ENCODE measurements around the gene CALR3.

Gene CALR3

DNA sequence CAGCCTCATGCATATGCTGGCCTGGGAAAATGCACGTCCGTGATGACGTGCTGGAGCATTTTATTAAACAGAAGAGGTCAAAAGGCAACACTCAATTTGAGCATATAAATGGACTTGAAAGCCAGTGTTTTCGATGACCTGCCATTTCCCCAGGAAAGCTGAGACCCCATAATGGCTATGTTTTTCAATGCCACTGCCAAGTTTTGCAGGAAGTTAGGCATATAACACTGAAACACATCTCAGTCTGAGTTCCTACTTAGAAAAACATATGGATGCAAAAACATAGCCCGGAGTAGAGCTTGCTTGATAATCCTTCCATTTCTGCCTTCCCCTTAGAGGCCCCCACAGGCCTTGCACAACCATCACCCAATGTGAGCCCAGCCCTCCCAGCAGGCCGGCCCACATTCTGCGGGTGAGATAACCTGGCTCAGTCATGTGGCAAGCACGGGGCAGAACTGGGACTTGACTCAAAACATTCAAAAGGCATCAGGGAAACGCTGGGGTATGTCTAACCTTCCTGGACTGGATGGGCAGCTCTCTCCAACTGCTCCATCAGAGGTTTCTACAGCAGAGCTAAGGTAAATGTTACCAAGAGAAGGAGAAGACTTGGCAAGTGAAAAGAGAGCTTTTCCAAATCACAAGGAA lies 49.1 kb downstream of the CALR3 start:
- no peaks in the 10 kb centered on the region for H3K27me3 Mint-ChIP-seq
- DNase-seq (ENCODE audit: low spot score in 2 of 2): peak; percentile 47 to 56

DNA sequence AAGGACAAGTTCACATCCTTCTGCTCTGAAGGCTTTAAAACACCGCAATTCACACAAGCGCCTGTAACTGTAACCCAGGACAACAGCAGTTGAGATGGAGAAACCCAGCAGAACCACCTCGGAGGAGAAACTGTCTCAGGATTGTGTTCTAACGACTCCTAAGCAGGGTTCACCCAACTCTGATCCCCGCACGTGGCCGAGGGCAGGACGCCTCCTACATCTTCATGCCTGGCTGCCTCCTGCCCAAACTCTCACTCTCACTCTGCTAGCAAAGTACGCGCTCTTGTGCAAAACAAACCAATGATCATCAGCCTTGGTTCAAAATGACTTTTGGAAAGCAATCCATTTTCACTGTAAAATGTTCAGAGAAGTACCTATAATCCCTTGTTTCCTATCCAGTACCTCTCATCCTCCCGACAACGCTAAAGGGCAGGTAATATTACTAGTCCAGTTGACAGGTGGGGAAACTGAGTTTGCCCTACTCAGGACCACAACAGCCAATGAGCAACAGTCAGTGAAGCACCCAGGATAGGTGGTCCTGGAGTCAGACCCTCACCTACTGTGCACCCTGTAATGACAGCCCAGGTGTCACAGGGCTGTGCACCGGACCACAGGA lies 49.8 kb downstream of the CALR3 start:
- peaks cover 13% of the 10 kb centered on the region for H3K36me3 Mint-ChIP-seq
- H3K27me3 Mint-ChIP-seq: no peaks in the 10 kb centered on the region
- DNase-seq (ENCODE audit: low spot score in 2 of 2) (no peak), ATAC-seq (ENCODE audit: low read depth) (peak; percentile 10)
- peak overlapping the region; percentile 61 for H3K4me3 Mint-ChIP-seq
- peaks cover 11% of the 10 kb centered on the region for H3K9me3 Mint-ChIP-seq
- H3K27ac Mint-ChIP-seq: peak overlapping the region; percentile 93
- H3K4me1 Mint-ChIP-seq: peaks cover 61% of the 10 kb centered on the region

More for the DNA sequence above, 49.1 kb downstream of the CALR3 start:
- H3K4me1 Mint-ChIP-seq: peaks cover 62% of the 10 kb centered on the region
- ATAC-seq (ENCODE audit: low read depth): peak; percentile 41
- peak overlapping the region; percentile 61 for H3K4me3 Mint-ChIP-seq
- H3K9me3 Mint-ChIP-seq: peaks cover 11% of the 10 kb centered on the region
- H3K36me3 Mint-ChIP-seq: peaks cover 13% of the 10 kb centered on the region
- H3K27ac Mint-ChIP-seq: peak overlapping the region; percentile 93

DNA sequence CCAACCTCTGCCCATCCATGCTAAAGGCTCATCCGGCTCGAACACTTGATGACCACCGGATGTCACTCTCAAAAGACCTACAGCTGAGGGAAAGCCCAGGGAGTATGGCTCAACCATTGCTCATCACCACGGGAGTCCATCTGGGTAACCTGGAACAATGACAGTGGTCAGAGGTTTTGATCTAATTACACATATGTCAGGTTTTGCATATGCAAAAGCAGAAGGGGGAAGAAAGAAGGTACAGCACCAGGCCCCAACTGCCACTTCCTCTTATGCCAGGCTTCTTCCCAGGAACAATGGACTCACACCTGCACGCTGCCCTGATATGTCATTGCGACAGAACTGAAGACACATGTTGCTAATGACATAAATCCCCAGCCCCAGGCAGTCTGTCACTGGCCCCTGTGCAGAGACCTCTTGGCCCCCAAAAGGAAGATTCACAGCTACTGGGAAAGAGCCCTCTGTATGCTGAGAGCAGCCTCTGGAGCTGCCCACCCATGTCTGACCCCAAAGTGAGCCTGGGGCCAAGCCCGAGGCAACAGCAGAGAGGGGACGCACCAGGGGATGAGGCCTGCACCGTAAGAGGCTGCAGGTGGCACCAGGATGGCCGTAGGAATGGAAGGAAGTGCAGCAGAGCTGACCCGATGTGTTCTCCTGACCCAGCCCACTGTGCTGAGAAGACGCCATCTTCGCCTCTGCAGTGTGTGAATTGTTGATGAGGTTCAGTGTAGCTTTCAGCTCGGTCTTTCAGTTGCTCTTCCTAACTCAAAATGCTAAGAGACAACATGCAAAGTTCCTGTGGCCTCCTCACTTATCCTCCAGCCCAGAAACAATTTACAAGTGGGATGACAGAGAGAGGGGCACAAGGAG lies 50.5 kb downstream of the CALR3 start:
- peaks cover 11% of the 10 kb centered on the region for H3K9me3 Mint-ChIP-seq
- H3K4me3 Mint-ChIP-seq: peak overlapping the region; percentile 61
- H3K4me1 Mint-ChIP-seq: peaks cover 60% of the 10 kb centered on the region
- peaks cover 18% of the 10 kb centered on the region for H3K36me3 Mint-ChIP-seq
- H3K27ac Mint-ChIP-seq: peak overlapping the region; percentile 93
- no peaks in the 10 kb centered on the region for H3K27me3 Mint-ChIP-seq
- peak; percentile 66 for ATAC-seq (ENCODE audit: low read depth)
- DNase-seq (ENCODE audit: low spot score in 2 of 2): peak; percentile 52 to 66

DNA sequence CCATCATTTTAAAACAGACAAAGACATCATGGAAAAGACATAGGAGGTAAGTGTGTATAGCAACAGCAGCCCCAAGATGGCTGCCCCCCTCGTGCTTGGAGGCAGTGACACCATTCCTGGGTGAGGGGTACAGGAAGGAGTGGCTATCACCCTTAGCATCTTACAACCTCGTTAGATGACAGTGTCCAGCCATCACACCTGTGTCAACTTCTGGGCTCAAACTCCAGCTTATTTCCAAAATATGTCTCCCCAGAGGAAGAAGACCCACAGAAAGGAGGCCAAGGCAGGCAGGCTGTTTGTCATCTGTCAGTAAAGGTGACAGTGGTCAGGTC lies 51.7 kb downstream of the CALR3 start:
- peaks cover 6% of the 10 kb centered on the region for H3K9me3 Mint-ChIP-seq
- peak overlapping the region; percentile 50 for H3K4me3 Mint-ChIP-seq
- ATAC-seq (ENCODE audit: low read depth) (no peak), DNase-seq (ENCODE audit: low spot score in 2 of 2) (no peak)
- H3K27ac Mint-ChIP-seq: peak overlapping the region; percentile 93
- H3K36me3 Mint-ChIP-seq: peaks cover 18% of the 10 kb centered on the region
- peaks cover 53% of the 10 kb centered on the region for H3K4me1 Mint-ChIP-seq
- no peaks in the 10 kb centered on the region for H3K27me3 Mint-ChIP-seq

DNA sequence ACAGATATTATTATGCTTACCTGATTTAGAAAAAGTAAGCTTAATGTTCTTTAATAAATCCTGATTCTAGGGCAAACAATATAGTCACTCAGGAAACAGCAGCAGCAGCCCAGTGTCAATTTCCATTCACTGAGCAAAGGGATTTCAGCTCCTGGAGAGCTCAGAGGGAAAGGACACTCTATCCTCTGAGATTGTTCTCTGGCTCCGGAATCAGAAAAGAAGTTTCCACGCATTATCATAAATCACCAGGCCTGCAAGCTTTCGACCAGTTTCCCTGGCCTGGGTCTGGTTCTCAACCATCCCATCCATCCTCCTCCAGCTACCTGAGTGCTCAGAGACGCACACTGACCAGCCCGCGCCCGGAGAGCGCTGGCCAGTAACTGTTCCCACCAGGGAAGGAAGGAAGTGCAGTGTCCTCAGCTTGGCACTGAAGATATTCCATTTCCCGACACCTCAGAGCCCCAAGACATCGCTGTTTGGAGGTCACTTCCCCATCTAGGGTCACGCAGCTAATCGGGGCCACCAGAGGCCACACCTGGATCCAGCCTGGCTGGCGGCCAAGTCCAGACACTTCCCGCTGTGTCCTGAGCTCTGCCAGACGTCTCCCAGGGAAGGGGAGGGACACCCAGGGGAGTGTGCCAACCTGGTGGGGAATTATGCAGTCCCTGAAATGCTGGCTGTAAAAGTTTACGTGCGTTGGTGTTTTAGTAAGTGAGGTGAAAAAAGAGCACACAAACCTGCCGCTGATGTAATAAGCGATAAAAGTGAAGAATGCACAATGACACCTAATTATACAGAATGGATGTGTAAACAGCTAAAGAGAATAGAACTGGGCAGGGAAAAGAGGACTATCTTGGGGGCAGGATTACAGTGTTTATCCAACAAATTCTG lies 53.3 kb downstream of the CALR3 start:
- H3K36me3 Mint-ChIP-seq: peaks cover 15% of the 10 kb centered on the region

DNA sequence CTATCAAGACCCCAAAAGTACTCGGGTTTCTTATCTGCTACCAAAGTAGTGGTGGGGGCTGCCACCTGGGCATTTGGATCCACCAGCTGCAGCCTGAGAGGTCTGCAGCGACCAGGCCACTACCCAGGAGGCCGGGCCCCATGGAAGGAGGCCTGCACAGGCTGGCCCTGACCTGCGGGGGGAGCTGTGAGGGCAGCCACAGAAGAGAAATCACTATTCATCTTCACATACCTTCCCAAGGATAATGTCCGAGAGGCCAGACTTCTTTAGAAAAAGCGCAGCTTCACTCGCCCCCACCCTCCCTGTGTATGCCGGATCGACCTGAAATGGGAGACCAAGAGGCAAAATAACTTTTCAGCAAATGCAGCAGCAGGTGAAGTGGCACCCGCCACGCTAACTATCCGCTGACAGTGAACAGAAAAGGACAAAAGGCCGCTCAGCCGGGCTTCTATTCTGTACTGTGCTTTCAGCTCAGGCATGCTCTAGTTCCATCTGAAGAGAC lies 54.3 kb downstream of the CALR3 start:
- Mint-ChIP-seq H3K36me3 (peaks cover 23% of the 10 kb centered on the region), H3K4me1 (peaks cover 40% of the 10 kb centered on the region), H3K27me3 (no peaks in the 10 kb centered on the region), H3K27ac (peak overlapping the region; percentile 93), H3K4me3 (no peak overlapping the region), H3K9me3 (peaks cover 6% of the 10 kb centered on the region)
- ATAC-seq (ENCODE audit: low read depth): no peak
- no peak for DNase-seq (ENCODE audit: low spot score in 2 of 2)

More for the DNA sequence above, 53.3 kb downstream of the CALR3 start:
- H3K4me1 Mint-ChIP-seq: peaks cover 42% of the 10 kb centered on the region
- peaks cover 6% of the 10 kb centered on the region for H3K9me3 Mint-ChIP-seq
- DNase-seq (ENCODE audit: low spot score in 2 of 2) (no peak), ATAC-seq (ENCODE audit: low read depth) (no peak)
- H3K4me3 Mint-ChIP-seq: peak overlapping the region; percentile 29
- no peaks in the 10 kb centered on the region for H3K27me3 Mint-ChIP-seq
- H3K27ac Mint-ChIP-seq: peak overlapping the region; percentile 93

DNA sequence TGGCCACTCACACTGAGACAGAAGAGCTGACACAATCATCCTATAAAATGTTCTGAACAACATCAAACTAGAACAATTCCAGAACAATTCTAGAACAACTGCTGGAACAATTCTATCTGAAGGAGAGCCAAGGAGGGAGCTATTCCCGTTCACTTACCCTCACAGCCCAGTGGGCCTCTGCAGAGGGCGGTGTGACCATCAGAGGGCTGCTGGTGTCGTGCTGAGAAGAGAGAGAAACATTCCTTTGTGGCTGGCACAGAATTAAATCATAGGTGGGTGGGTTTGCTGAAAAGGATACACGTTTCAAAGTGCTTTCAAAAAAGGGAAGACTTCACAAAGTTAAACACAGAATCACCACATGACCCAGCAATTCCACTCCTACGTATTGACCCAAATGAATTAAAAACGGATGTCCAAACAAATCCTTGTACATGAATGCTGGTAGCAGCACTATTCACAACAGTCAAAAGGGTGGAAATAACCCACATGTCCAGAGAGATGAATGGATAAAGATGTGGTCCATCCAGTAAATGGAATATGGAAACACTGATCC lies 59.1 kb downstream of the CALR3 start:
- peaks cover 28% of the 10 kb centered on the region for H3K36me3 Mint-ChIP-seq
- H3K27me3 Mint-ChIP-seq: no peaks in the 10 kb centered on the region
- H3K4me3 Mint-ChIP-seq: peak overlapping the region; percentile 4
- H3K27ac Mint-ChIP-seq: peak overlapping the region; percentile 89
- peaks cover 18% of the 10 kb centered on the region for H3K4me1 Mint-ChIP-seq
- no peaks in the 10 kb centered on the region for H3K9me3 Mint-ChIP-seq
- ATAC-seq (ENCODE audit: low read depth): no peak
- no peak for DNase-seq (ENCODE audit: low spot score in 2 of 2)

DNA sequence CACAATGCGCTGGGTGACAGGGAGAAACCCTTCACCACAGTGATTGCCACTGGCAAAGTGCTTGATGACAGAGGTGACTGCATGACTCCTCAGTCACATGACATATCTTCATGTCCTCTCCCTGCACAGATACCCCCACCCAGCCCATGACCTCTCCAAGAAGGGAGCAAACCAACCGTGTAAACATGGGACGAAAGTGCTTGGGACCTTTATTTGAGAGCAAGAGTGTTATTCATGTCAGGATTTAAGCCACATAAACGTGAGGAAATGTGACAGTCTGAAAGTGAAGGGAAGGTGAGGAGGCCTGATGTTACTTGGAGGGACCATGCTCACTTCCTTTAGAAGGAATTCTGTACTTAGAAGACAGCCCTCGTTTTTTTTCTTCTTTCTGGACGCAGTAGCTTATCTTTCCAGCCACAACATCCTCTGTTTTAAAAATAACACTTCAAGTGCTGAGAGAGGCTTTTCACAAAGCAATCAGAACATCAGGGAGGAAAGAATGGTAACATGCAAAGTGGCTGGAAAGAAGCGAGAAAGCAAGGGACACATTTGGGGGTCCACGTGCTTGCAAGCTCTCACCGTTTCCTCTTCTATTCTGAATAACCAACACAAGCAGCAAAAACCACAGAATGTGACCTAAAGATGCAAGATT lies 59.8 kb downstream of the CALR3 start:
- ATAC-seq (ENCODE audit: low read depth): no peak
- H3K4me1 Mint-ChIP-seq: peaks cover 18% of the 10 kb centered on the region
- H3K27me3 Mint-ChIP-seq: no peaks in the 10 kb centered on the region
- no peak for DNase-seq (ENCODE audit: low spot score in 2 of 2)
- peak overlapping the region; percentile 89 for H3K27ac Mint-ChIP-seq
- H3K36me3 Mint-ChIP-seq: peaks cover 28% of the 10 kb centered on the region
- no peaks in the 10 kb centered on the region for H3K9me3 Mint-ChIP-seq
- peak overlapping the region; percentile 4 for H3K4me3 Mint-ChIP-seq

DNA sequence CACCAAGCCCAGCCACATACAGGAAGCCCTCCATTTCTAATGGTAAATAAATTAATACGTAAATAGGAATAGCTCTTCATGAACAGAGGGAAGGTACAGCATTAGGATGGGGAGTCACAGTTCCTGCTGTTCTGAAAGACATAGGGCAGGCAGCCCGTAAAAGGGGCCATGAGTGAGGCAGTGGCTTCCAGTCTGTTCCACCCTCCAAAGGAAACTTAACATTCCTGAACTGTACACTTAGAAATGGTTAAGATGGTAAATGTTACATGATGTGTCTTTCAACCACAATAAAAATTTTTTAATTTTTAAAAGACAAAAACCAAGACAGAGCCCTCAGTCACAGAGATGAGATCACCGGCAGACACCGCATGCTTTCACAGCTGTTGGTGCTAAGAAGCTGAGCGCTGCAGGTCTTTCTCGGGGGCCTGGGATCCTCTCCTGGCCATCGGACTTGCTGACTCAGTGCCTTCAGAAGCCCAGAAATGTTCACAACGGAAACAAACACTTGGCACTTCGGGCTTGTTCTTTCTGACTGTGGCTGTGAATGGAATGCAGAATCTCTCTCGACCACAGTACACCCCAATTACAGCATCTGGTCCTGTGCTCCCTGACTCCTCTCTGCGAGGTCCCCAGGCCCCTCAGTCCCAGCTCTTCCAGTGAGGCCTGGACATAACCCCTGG lies 60.6 kb downstream of the CALR3 start:
- Mint-ChIP-seq H3K4me3 (no peak overlapping the region), H3K27me3 (no peaks in the 10 kb centered on the region), H3K36me3 (peaks cover 26% of the 10 kb centered on the region), H3K4me1 (peaks cover 19% of the 10 kb centered on the region), H3K9me3 (no peaks in the 10 kb centered on the region), H3K27ac (peak overlapping the region; percentile 89)
- ATAC-seq (ENCODE audit: low read depth) (no peak), DNase-seq (ENCODE audit: low spot score in 2 of 2) (no peak)

DNA sequence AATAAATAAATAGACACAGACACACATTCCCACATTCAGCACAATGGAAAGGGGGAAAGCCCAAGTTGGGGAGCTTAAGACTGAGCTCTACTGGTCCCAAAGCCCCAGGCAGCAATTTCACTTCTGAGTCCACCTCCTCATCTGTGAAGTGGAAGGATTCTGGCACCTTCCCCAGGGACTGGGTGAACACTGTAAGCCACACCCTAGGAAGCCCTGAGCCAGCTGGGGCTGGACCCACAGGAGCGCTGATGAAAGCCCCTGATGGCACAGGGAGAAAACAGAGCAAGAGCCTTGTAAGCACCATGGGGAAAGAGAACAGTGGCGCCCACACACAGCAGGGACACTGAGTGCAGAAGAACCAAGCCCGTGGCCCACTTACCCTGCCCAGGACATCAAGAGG lies 62.0 kb downstream of the CALR3 start:
- Mint-ChIP-seq H3K4me1 (peaks cover 19% of the 10 kb centered on the region), H3K36me3 (peaks cover 28% of the 10 kb centered on the region), H3K9me3 (no peaks in the 10 kb centered on the region), H3K27ac (no peak overlapping the region), H3K27me3 (no peaks in the 10 kb centered on the region), H3K4me3 (no peak overlapping the region)
- ATAC-seq (ENCODE audit: low read depth) (no peak), DNase-seq (ENCODE audit: low spot score in 2 of 2) (no peak)

DNA sequence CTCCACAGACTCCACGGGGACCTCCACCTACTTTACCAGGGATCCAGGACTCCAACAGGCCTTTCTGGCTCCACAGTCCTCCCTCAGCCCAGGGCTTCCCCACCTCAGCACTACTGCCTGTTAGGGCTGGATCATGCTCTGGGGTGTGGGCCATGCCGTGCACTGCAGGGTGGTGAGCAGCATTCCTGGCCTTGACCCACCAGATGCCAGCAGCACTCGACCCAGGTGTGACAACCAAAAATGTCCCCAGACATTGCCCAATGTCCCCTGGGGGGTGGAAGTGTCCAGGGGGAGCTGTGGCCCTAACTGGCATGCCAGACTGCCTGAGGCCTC lies 66.2 kb downstream of the CALR3 start:
- no peak for DNase-seq (ENCODE audit: low spot score in 2 of 2)
- no peaks in the 10 kb centered on the region for H3K27me3 Mint-ChIP-seq
- H3K36me3 Mint-ChIP-seq: peaks cover 36% of the 10 kb centered on the region
- peak overlapping the region; percentile 38 for H3K27ac Mint-ChIP-seq
- no peak for ATAC-seq (ENCODE audit: low read depth)
- peaks cover 6% of the 10 kb centered on the region for H3K4me1 Mint-ChIP-seq
- H3K4me3 Mint-ChIP-seq: no peak overlapping the region
- H3K9me3 Mint-ChIP-seq: no peaks in the 10 kb centered on the region

DNA sequence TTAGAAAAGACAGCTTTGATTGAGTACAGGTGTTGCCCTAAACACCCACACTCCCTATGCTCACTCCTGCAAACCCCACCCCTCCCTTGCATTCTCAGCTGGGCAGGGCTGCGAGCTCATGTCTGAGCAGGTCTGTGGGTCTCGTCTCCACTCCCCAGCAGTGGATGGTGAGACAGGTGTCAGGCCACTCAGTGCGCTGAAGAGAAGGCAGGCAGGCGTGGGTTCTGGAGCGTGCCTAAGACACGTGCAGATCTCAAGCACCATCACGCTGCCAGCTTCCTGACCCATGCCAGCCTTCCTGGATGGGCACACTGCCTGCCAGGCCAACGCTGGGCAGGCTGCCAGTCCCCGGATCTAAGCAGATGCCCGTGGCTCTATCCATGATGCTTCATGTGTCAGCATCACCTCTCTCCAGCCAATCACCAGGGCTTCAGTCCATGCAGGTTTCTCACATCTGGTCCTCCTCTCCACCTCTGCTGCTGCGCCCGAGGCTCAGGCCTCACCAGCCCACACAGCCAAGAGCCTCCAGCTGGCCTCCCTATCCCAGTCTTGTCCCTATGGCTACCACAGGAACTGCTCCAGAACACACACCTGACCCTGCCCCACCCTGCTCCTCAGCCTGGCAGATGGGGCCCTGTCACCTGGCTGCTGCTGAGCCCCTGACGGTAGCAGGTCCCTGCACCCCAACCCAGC lies 66.8 kb downstream of the CALR3 start:
- Mint-ChIP-seq H3K27me3 (no peaks in the 10 kb centered on the region), H3K4me1 (peaks cover 6% of the 10 kb centered on the region), H3K36me3 (peaks cover 36% of the 10 kb centered on the region), H3K27ac (peak overlapping the region; percentile 38), H3K9me3 (no peaks in the 10 kb centered on the region), H3K4me3 (no peak overlapping the region)
- DNase-seq (ENCODE audit: low spot score in 2 of 2): no peak
- ATAC-seq (ENCODE audit: low read depth): no peak

Data from memory B cell (primary cell).